NCI-H345 treated with DMSO at 0.1 percent for 48 hours (cell line): ENCODE results near the gene TUBE1.

ENCODE experiments used
- DNase-seq: peaks from one replicate; lab custom pipeline; 2025; ENCODE audit not compliant: unreplicated experiment; lab: John Stamatoyannopoulos, UW

The TUBE1 gene

GRCh38 chr6:112036088-112036637 lies 51.1 kb downstream of the TUBE1 start:
- DNase-seq: no peak

GRCh38 chr6:112034616-112034995 lies 52.7 kb downstream of the TUBE1 start:
- no peak for DNase-seq

- DNase-seq: no peak
These were observed 53.3 kb downstream of the TUBE1 start for GRCh38 chr6:112033791-112034615.

- DNase-seq: no peak
These were observed 54.6 kb downstream of the TUBE1 start for GRCh38 chr6:112032728-112033127.

GRCh38 chr6:112031960-112032359 lies 55.3 kb downstream of the TUBE1 start:
- no peak for DNase-seq

GRCh38 chr6:112030961-112031660 lies 56.2 kb downstream of the TUBE1 start:
- peak; percentile 8 for DNase-seq

- DNase-seq: peak; percentile 48
These were observed 56.9 kb downstream of the TUBE1 start for GRCh38 chr6:112030206-112030960.

GRCh38 chr6:112029045-112029822 lies 58.0 kb downstream of the TUBE1 start:
- DNase-seq: peak; percentile 2

- DNase-seq: no peak
These were observed 59.2 kb downstream of the TUBE1 start for GRCh38 chr6:112027942-112028674.

- DNase-seq: no peak
These were observed 60.3 kb downstream of the TUBE1 start for GRCh38 chr6:112026933-112027332.

GRCh38 chr6:112024464-112024863 lies 62.8 kb downstream of the TUBE1 start:
- no peak for DNase-seq

- DNase-seq: no peak
These were observed 64.5 kb downstream of the TUBE1 start for GRCh38 chr6:112022749-112023148.

GRCh38 chr6:112021691-112022310 lies 65.5 kb downstream of the TUBE1 start:
- no peak for DNase-seq
